Hepatocyte (in vitro differentiated cells): Measurements from ENCODE around the gene KCNB1.

Source experiments
- EZH2 ChIP-seq: fragments of 200-600 bp; sonication (generic); IDR thresholded peaks from 2 replicates; pipeline ENCODE4 v1.6.1; 2016; ENCODE audit warnings: antibody characterized with exemption, mild to moderate bottlenecking, borderline replicate concordance
- EZH2phosphoT487 ChIP-seq: fragments of 200-600 bp; sonication (generic); IDR thresholded peaks from one replicate; pipeline ENCODE4 v1.6.1; 2018; ENCODE audit warnings: antibody characterized with exemption, mild to moderate bottlenecking, low read depth, moderate library complexity; ENCODE audit not compliant: unreplicated experiment, severe bottlenecking
- TF ChIP-seq, protein P1 (sequence below): fragments of 200-600 bp; sonication (generic); IDR thresholded peaks from 2 replicates; pipeline ENCODE4 v1.5.1; 2016; ENCODE audit warnings: antibody characterized with exemption, mild to moderate bottlenecking; ENCODE audit not compliant: poor library complexity

GRCh38 chr20:49426873-49427272, 55.6 kb downstream of the KCNB1 start:
- TF ChIP-seq, protein P1, sequence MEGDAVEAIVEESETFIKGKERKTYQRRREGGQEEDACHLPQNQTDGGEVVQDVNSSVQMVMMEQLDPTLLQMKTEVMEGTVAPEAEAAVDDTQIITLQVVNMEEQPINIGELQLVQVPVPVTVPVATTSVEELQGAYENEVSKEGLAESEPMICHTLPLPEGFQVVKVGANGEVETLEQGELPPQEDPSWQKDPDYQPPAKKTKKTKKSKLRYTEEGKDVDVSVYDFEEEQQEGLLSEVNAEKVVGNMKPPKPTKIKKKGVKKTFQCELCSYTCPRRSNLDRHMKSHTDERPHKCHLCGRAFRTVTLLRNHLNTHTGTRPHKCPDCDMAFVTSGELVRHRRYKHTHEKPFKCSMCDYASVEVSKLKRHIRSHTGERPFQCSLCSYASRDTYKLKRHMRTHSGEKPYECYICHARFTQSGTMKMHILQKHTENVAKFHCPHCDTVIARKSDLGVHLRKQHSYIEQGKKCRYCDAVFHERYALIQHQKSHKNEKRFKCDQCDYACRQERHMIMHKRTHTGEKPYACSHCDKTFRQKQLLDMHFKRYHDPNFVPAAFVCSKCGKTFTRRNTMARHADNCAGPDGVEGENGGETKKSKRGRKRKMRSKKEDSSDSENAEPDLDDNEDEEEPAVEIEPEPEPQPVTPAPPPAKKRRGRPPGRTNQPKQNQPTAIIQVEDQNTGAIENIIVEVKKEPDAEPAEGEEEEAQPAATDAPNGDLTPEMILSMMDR, result no peak
- TF ChIP-seq EZH2 (no peak), EZH2phosphoT487 (no peak)
